Measurements from ENCODE around the gene SLC7A4. TPM values are rescaled to one million over a fixed set of nuclear protein-coding genes. Genes with fewer than 3 reads are reported as not detected.

Gene SLC7A4
- total RNA-seq, 1 donor from 2014 or later: not detected

GRCh38 chr22:21013657-21014201 lies 18.6 kb downstream of the SLC7A4 start:
- Histone ChIP-seq H3F3A (ENCODE audit: low read depth) (peaks cover 28% of the 10 kb centered on the region), H3K9ac (no peak overlapping the region), H3K4me2 (peak overlapping the region; percentile 89), H3K27me3 (no peaks in the 10 kb centered on the region), H4K20me1 (ENCODE audit: low read depth) (peaks cover 17% of the 10 kb centered on the region), H3K79me2 (ENCODE audit: low read depth) (no peaks in the 10 kb centered on the region), H2AFZ (replicated peaks) (peak overlapping the region; percentile 77), H3K36me3 (no peaks in the 10 kb centered on the region), H3K4me3 (peak overlapping the region; percentile 64), H3K27ac (no peak overlapping the region), H3K9me3 (ENCODE audit: low read depth) (no peaks in the 10 kb centered on the region), H3K4me1 (peaks cover 23% of the 10 kb centered on the region)
- Mint-ChIP-seq H3K4me1 (peaks cover 66% of the 10 kb centered on the region), H3K4me3 (peak overlapping the region; percentile 96), H3K9me3 (no peaks in the 10 kb centered on the region), H3K27me3 (ENCODE audit: insufficient read depth, low read depth) (peaks cover 4% of the 10 kb centered on the region), H3K27ac (peak overlapping the region; percentile 99), H3K36me3 (peaks cover 13% of the 10 kb centered on the region)
- TF ChIP-seq EZH2 (IDR thresholded peaks at IDR 0.05): no peak
- peak; percentile 24 for TF ChIP-seq EZH2phosphoT487 (IDR thresholded peaks at IDR 0.05)
- DNase-seq (ENCODE audit: low spot score): no peak

- H3K4me2 ChIP-seq: peak overlapping the region; percentile 89
Observed at GRCh38 chr22:21012446-21013407, 19.6 kb downstream of the SLC7A4 start.

GRCh38 chr22:21010426-21011113 lies 21.8 kb downstream of the SLC7A4 start:
- Mint-ChIP-seq H3K4me3 (no peak overlapping the region), H3K36me3 (peaks cover 26% of the 10 kb centered on the region), H3K9me3 (no peaks in the 10 kb centered on the region), H3K27ac (no peak overlapping the region), H3K4me1 (peaks cover 47% of the 10 kb centered on the region), H3K27me3 (ENCODE audit: insufficient read depth, low read depth) (peaks cover 7% of the 10 kb centered on the region)
- H3K4me2 ChIP-seq: no peak overlapping the region
- no peaks in the 10 kb centered on the region for H3K9me3 ChIP-seq (ENCODE audit: low read depth)
- H3K4me3 ChIP-seq: no peak overlapping the region
- peaks cover 28% of the 10 kb centered on the region for H3F3A ChIP-seq (ENCODE audit: low read depth)
- no peaks in the 10 kb centered on the region for H3K27me3 ChIP-seq
- H3K4me1 ChIP-seq: peaks cover 18% of the 10 kb centered on the region
- no peak for DNase-seq (ENCODE audit: low spot score)
- no peak overlapping the region for H3K9ac ChIP-seq
- no peak overlapping the region for H3K27ac ChIP-seq
- no peak overlapping the region for H2AFZ ChIP-seq (replicated peaks)
- TF ChIP-seq CTCF (IDR thresholded peaks at IDR 0.05) (no peak), EZH2phosphoT487 (IDR thresholded peaks at IDR 0.05) (no peak), EZH2 (IDR thresholded peaks at IDR 0.05) (no peak)
- H3K36me3 ChIP-seq: no peaks in the 10 kb centered on the region
- peaks cover 23% of the 10 kb centered on the region for H4K20me1 ChIP-seq (ENCODE audit: low read depth)
- H3K79me2 ChIP-seq (ENCODE audit: low read depth): no peaks in the 10 kb centered on the region

More at GRCh38 chr22:21012446-21013407, 19.6 kb downstream of the SLC7A4 start:
- Mint-ChIP-seq H3K4me1 (peaks cover 63% of the 10 kb centered on the region), H3K4me3 (peak overlapping the region; percentile 96), H3K36me3 (peaks cover 17% of the 10 kb centered on the region), H3K27ac (peak overlapping the region; percentile 92), H3K9me3 (no peaks in the 10 kb centered on the region), H3K27me3 (ENCODE audit: insufficient read depth, low read depth) (peaks cover 6% of the 10 kb centered on the region)
- Histone ChIP-seq H3F3A (ENCODE audit: low read depth) (peaks cover 28% of the 10 kb centered on the region), H3K36me3 (no peaks in the 10 kb centered on the region), H3K9ac (no peak overlapping the region), H3K4me1 (peaks cover 23% of the 10 kb centered on the region), H3K27me3 (no peaks in the 10 kb centered on the region), H3K27ac (no peak overlapping the region), H3K9me3 (ENCODE audit: low read depth) (no peaks in the 10 kb centered on the region), H3K79me2 (ENCODE audit: low read depth) (no peaks in the 10 kb centered on the region), H4K20me1 (ENCODE audit: low read depth) (peaks cover 20% of the 10 kb centered on the region), H2AFZ (replicated peaks) (no peak overlapping the region), H3K4me3 (peak overlapping the region; percentile 64)
- no peak for TF ChIP-seq EZH2 (IDR thresholded peaks at IDR 0.05)
- TF ChIP-seq EZH2phosphoT487 (IDR thresholded peaks at IDR 0.05): no peak
- no peak for TF ChIP-seq CTCF (IDR thresholded peaks at IDR 0.05)
- DNase-seq (ENCODE audit: low spot score): no peak

Data from neural progenitor cell (in vitro differentiated cells).